HG02973 (cell line): ENCODE data around the gene BAZ2B.
A peak's percentile ranks its signal among the peaks of the same experiment; 100 is the strongest.

Source experiments
- ATAC-seq: cut with Tn5 transposase; IDR thresholded peaks from one replicate; pipeline ENCODE4 v1.9.1; 2021; ENCODE audit warnings: moderate library complexity; ENCODE audit not compliant: unreplicated experiment

The BAZ2B gene

DNA sequence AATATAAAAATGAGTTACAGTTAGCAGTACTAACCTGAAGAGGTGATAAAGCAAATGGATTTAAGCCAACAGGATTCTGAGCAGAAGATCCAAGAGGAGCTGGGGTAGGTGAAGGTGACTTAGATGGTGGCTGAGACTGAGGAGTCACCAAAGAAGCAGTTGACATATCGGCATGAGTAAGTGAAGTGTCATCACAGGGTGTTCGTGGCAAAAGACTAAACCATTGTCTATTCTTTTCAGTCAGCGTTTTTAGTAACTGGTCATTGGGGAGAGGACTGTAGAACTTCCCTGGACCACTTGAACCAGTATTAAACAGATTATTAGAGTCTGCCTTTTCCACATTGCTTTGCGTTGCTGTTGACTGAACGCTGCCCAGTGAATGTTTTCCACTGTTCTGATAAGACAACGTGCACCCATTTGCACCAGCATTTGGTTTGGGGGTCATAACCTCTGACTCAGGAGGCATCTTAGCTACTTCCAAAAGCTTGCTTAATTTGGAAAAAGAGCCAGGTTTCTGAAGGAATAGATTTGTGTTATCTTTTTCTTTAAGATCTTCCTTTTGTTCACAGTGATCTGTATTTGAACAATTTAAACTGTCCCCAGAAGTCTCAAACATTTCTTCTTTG, 266.6 kb downstream of the BAZ2B start:
- ATAC-seq, result no peak

- no peak for ATAC-seq
Measured at GRCh38 chr2:159326569-159327255, 289.6 kb downstream of the BAZ2B start.

DNA sequence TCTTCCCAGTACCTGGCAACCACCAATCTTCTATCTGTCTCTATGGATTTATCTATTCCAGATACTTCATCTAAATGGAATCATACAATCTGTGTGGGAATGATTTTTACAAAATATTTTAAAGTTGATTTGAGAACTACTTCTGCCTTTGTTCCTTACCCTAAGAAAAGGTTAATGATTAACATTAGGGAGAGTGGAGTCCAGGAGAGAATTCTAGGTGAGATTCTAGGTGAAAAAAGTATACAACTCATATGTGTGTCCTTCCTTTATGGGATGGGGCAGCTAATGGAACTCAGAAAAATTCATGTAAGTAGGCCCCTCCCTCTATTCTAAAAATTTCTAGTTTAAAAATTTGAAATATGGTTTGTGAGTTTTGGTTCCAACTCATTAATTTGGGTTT, 293.9 kb downstream of the BAZ2B start:
- no peak for ATAC-seq

DNA sequence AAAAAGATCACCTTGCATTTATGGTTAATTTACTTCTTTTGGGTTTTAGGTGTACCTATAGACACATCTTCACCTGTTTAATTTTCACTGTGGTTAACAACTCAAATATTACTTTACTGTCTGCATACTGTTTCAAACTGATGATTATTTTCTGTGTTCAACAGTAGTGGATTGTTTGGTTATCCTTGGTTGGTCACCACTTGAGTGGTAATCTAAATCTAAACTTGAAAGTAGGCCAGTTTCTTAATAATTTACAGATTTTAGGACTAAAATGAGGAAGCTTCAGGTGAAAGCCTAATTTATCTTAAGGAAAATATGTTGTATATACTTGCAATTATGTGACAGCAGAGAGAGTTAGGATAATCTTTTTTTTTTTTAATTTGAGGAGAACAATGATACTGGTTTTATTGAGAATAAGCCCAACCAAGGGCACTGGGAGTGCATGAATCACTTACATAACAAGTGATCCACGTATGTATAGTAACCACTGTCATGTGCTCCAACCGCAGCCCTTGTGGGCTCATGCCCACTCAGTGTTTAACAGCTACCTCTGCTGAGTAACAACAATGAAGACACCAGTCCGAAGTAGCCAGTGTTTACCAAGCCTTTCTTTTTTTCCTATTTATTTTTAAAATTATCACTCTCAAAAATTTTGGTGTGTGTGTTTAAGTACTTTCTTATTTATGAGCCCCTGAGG, 298.8 kb downstream of the BAZ2B start:
- ATAC-seq, result no peak

DNA sequence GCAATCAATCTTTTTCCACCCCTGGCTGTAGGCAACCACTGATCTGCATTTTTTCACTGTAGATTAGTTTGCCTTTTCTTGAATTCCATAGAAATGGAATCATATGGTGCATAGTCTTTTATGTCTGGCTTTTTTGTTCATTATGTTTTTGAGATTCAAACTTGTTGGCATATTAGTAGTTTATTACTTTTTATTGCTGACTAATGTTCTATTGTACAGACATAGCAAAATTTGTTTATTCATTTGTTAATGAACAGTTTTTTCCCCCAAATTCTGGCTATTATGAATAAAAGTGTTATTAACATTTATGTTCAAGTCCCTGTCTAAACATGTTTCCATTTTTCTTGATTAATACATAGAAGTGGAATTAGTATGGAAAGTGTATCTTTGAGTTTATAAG, 308.4 kb downstream of the BAZ2B start:
- no peak for ATAC-seq

DNA sequence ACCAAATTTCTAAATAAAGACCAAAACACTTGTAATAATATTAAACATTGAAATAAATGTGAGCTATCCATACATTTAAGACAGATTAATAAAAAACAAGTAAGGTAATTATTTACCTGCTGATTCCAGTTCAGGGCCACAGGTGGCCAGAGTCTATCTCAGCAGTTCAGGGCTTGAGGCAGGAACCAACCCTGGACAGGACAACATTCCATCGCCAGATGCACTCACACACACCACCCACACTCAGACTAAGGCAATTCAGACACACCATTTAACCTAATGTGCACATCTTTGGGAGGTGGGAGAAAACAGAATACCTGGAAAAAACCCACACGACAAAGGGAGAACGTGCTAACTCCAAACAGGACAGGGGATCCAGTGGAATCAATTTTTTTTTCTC, 315.8 kb downstream of the BAZ2B start:
- no peak for ATAC-seq

DNA sequence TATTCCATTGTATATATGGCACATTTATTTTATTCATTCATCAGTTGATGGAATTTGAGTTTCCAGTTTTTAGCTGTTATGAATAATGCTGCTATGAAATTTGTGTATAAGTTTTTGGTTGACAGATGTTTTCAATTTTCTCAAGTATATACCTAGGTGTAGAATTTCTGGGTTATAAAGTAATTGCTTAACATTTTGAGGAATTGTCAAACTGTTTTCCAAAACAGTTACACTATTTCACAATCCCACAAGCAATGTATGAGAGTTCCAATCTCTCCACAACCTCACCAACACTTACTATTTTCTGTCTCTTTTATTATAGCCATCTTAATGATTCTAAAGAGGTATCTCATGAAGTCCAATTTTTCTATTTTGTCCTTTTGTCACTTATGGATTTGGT, 317.4 kb downstream of the BAZ2B start:
- no peak for ATAC-seq

- no peak for ATAC-seq
Measured at GRCh38 chr2:159297042-159297707, 319.2 kb downstream of the BAZ2B start.

GRCh38 chr2:159292157-159292556, 324.2 kb downstream of the BAZ2B start:
- ATAC-seq, result no peak

GRCh38 chr2:159290289-159290907, 325.9 kb downstream of the BAZ2B start:
- no peak for ATAC-seq

DNA sequence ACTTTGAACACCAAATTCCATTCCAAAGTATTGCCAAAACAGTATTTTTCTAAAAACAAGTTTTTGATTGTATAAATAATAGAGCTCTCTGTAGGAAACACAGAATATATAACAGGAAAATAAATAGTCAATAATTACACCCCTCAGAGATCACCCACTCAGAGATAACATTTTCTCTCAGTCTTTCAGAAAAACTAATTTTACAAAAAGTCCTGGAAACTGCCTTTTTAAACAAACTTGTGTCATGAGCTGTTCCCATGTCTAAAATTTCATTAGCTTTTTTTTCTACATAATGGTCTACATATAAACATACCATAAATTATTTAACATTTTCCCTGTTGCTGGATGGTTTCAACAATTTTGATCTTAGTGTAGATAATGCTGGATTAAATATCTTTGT, 328.6 kb downstream of the BAZ2B start:
- no peak for ATAC-seq

GRCh38 chr2:159286709-159287441, 329.5 kb downstream of the BAZ2B start:
- ATAC-seq, result peak; percentile 86

GRCh38 chr2:159285929-159286708, 330.2 kb downstream of the BAZ2B start, which contains the start of gene WDSUB1:
Gene WDSUB1 (minus strand): TSS chr2:159286703. CDS start chr2:159283069, 3,634 bp downstream.
- ATAC-seq, result peak; percentile 26

- no peak for ATAC-seq
Measured at GRCh38 chr2:159285433-159285832, 330.9 kb downstream of the BAZ2B start.

- no peak for ATAC-seq
Measured at GRCh38 chr2:159283529-159283928, 332.8 kb downstream of the BAZ2B start.

GRCh38 chr2:159281002-159281401, 335.3 kb downstream of the BAZ2B start:
- no peak for ATAC-seq

DNA sequence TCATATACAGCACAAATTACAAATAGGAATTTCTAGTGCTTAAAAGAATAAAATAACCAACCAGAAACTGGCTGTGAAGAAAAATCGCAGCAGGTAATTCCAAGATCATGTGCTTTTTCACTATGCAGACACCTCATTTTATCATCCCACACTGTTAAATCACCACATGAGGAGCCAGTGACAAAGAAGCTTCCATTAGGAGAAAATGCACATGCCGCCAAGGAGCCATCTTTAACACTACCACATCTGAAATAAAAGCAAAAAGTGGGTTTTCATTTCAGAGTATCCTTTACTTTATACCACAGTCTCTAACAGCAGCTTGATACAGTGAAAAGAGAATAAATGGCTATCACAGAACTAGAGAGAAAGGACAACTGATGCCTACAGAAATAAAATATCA, 336.6 kb downstream of the BAZ2B start:
- ATAC-seq, result no peak

GRCh38 chr2:159275111-159275510, 341.2 kb downstream of the BAZ2B start:
- no peak for ATAC-seq

GRCh38 chr2:159272156-159272555, 344.2 kb downstream of the BAZ2B start:
- no peak for ATAC-seq
